Breast epithelium (tissue), 3 donors: ENCODE results near the gene AR.

Experiments
- CTCF ChIP-seq, 3 donors: fragments of 450-650 bp; IDR thresholded peaks; one replicate each; pipeline ENCODE4 v1.5.1; 2016 to 2017; ENCODE audit warnings: antibody characterized with exemption in 3 of 3, mild to moderate bottlenecking in 3 of 3, moderate library complexity in 3 of 3
- POLR2A ChIP-seq: fragments of 450-650 bp; IDR thresholded peaks from one replicate; pipeline ENCODE4 v1.6.1; 2016; ENCODE audit warnings: antibody characterized with exemption, mild to moderate bottlenecking, moderate library complexity
- POLR2AphosphoS5 ChIP-seq, 3 donors: sonication (generic); formaldehyde crosslinking; IDR thresholded peaks; one replicate each; pipeline ENCODE4 v1.6.1; 2017; ENCODE audit warnings: antibody characterized with exemption in 3 of 3

DNA sequence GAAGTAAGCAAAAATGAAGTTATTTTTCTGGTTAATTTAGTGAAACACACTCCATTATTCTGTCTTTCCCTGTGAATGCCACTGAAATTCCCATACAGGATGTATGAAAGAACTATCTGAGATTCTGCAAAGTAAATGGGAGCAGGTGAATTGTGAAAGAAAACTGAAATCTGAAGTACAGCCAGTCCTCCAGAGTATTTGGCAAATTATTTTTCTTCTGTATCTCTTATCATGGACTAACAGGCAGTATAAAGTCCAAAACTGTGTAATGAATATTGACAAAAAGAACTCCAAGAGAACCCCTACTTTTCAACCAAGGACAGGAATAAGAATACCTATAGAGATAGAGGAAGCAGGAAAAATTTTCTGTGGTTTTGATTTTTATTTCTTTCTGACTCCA lies 40.8 kb upstream of the AR start:
- no peak for TF ChIP-seq POLR2A
- no peak for TF ChIP-seq CTCF (IDR thresholded peaks at IDR 0.05)
- TF ChIP-seq POLR2AphosphoS5 (IDR thresholded peaks at IDR 0.05), result no peak
